Sigmoid colon (tissue), 4 donors: ENCODE data around the gene TM4SF5.

ENCODE experiments used
- CTCF ChIP-seq, 4 experiments: fragments of 450-650 bp in 3 of 4; fragments of 200-600 bp in 1 of 4; IDR thresholded peaks; one replicate each; pipeline ENCODE4 v1.5.1; 2016 to 2019; ENCODE audit warnings: antibody characterized with exemption in 4 of 4, mild to moderate bottlenecking in 3 of 4, moderate library complexity in 2 of 4
- EP300 ChIP-seq, 4 donors: sonication (generic); formaldehyde crosslinking; IDR thresholded peaks; one replicate each; pipeline ENCODE4 v1.6.1; 2017; ENCODE audit warnings: antibody characterized with exemption in 4 of 4
- POLR2AphosphoS5 ChIP-seq, 4 donors: sonication (generic); formaldehyde crosslinking; IDR thresholded peaks; one replicate each; pipeline ENCODE4 v1.6.1; 2017; ENCODE audit warnings: antibody characterized with exemption in 4 of 4

- no peak for TF ChIP-seq CTCF (IDR thresholded peaks at IDR 0.05)
- no peak for TF ChIP-seq POLR2AphosphoS5 (IDR thresholded peaks at IDR 0.05)
- TF ChIP-seq EP300 (IDR thresholded peaks at IDR 0.05): no peak
Observed at GRCh38 chr17:4724650-4725049, 47.0 kb upstream of the TM4SF5 start.
